Loucy (cell line): Measurements from ENCODE around the gene B4GALNT3.

Experiments
- H2AFZ ChIP-seq: fragments of 200-600 bp; sonication (generic); 2 replicates; pipeline ENCODE4 v1.6.0; 2016; ENCODE audit warnings: antibody characterized with exemption, mild to moderate bottlenecking, low read length, moderate library complexity
- H3F3A ChIP-seq: fragments of 200-600 bp; 2 replicates; pipeline ENCODE4 v1.6.0; 2016; ENCODE audit warnings: antibody characterized with exemption, low read depth, mild to moderate bottlenecking
- H3K27me3 ChIP-seq: fragments of 200-600 bp; sonication (generic); 2 replicates; pipeline ENCODE4 v1.6.1; 2014; ENCODE audit warnings: low read length, mild to moderate bottlenecking; ENCODE audit not compliant: insufficient read depth, poor library complexity, severe bottlenecking
- H3K36me3 ChIP-seq: fragments of 200-600 bp; sonication (generic); 2 replicates; pipeline ENCODE4 v1.6.1; 2016; ENCODE audit warnings: low read length; ENCODE audit not compliant: insufficient read depth
- H3K4me1 ChIP-seq: fragments of 200-600 bp; sonication (generic); 2 replicates; pipeline ENCODE4 v1.5.1; 2014; ENCODE audit warnings: low read length, mild to moderate bottlenecking; ENCODE audit not compliant: insufficient read depth, poor library complexity, severe bottlenecking
- H3K4me2 ChIP-seq: fragments of 200-600 bp; sonication (generic); 2 replicates; pipeline ENCODE4 v1.6.0; 2014; ENCODE audit warnings: antibody characterized with exemption, low read length, low read depth, mild to moderate bottlenecking; ENCODE audit not compliant: poor library complexity, severe bottlenecking
- H3K4me3 ChIP-seq: fragments of 200-600 bp; sonication (generic); 2 replicates; pipeline ENCODE4 v1.5.1; 2014; ENCODE audit warnings: low read length, mild to moderate bottlenecking, mixed read lengths; ENCODE audit not compliant: poor library complexity, severe bottlenecking
- H3K79me2 ChIP-seq: fragments of 200-600 bp; sonication (generic); 2 replicates; pipeline ENCODE4 v1.6.1; 2014; ENCODE audit warnings: low read length; ENCODE audit not compliant: insufficient read depth
- H3K9ac ChIP-seq: fragments of 200-600 bp; sonication (generic); 2 replicates; pipeline ENCODE4 v1.6.0; 2014; ENCODE audit warnings: mild to moderate bottlenecking, low read depth, low read length, moderate library complexity; ENCODE audit not compliant: poor library complexity, severe bottlenecking
- H3K9me2 ChIP-seq: fragments of 200-600 bp; sonication (generic); replicated peaks from 2 replicates; pipeline ENCODE4 v1.6.1; 2016; ENCODE audit warnings: low read depth, low read length, mixed read lengths
- H3K9me3 ChIP-seq: fragments of 200-600 bp; sonication (generic); 2 replicates; pipeline ENCODE4 v1.6.1; 2014; ENCODE audit warnings: mild to moderate bottlenecking, antibody characterized with exemption, low read length, low read depth; ENCODE audit not compliant: insufficient read depth
- H4K20me1 ChIP-seq: fragments of 200-600 bp; sonication (generic); 2 replicates; pipeline ENCODE4 v1.6.0; 2014; ENCODE audit warnings: antibody characterized with exemption, low read length, mild to moderate bottlenecking; ENCODE audit not compliant: insufficient read depth, poor library complexity, severe bottlenecking
- EZH2phosphoT487 ChIP-seq: fragments of 200-600 bp; IDR thresholded peaks from 2 replicates; pipeline ENCODE4 v1.6.1; 2018; ENCODE audit warnings: antibody characterized with exemption, mild to moderate bottlenecking, moderate library complexity, borderline replicate concordance
- TF ChIP-seq, protein P1 (sequence below): fragments of 200-600 bp; sonication (generic); conservative IDR thresholded peaks from 2 replicates; pipeline ENCODE4 v1.5.1; 2014; ENCODE audit warnings: mild to moderate bottlenecking, antibody characterized with exemption, low read length

B4GALNT3 gene

DNA sequence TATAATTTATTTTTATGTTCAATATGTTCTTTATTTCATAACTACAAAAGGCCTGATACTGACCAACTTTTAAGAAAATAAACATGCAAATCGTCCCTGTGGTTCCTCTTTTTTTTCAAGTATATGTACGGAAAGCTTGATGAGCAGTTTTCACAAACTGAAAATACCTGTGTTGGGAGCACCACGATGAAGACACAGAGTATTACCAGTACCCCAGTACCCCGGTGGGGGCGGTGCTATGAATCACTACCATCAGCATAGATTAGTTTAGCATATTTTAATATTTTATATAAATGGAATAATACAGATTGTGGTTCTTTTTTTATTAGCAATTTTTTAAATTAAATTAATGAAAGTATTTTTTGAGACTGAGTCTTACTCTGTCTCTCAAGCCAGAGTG is 7.0 kb downstream of the B4GALNT3 start:
- H3K27me3 ChIP-seq: no peaks in the 10 kb centered on the region
- no peak overlapping the region for H2AFZ ChIP-seq
- H3K4me3 ChIP-seq: no peak overlapping the region
- no peaks in the 10 kb centered on the region for H4K20me1 ChIP-seq
- H3K4me1 ChIP-seq: peaks cover 16% of the 10 kb centered on the region
- H3K36me3 ChIP-seq: no peaks in the 10 kb centered on the region
- no peaks in the 10 kb centered on the region for H3K9me2 ChIP-seq
- no peaks in the 10 kb centered on the region for H3K79me2 ChIP-seq
- no peaks in the 10 kb centered on the region for H3K9me3 ChIP-seq
- H3K4me2 ChIP-seq: no peak overlapping the region
- H3K9ac ChIP-seq: no peak overlapping the region
- H3F3A ChIP-seq: no peaks in the 10 kb centered on the region
- no peak for TF ChIP-seq EZH2phosphoT487
- TF ChIP-seq, protein P1, sequence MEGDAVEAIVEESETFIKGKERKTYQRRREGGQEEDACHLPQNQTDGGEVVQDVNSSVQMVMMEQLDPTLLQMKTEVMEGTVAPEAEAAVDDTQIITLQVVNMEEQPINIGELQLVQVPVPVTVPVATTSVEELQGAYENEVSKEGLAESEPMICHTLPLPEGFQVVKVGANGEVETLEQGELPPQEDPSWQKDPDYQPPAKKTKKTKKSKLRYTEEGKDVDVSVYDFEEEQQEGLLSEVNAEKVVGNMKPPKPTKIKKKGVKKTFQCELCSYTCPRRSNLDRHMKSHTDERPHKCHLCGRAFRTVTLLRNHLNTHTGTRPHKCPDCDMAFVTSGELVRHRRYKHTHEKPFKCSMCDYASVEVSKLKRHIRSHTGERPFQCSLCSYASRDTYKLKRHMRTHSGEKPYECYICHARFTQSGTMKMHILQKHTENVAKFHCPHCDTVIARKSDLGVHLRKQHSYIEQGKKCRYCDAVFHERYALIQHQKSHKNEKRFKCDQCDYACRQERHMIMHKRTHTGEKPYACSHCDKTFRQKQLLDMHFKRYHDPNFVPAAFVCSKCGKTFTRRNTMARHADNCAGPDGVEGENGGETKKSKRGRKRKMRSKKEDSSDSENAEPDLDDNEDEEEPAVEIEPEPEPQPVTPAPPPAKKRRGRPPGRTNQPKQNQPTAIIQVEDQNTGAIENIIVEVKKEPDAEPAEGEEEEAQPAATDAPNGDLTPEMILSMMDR: no peak

DNA sequence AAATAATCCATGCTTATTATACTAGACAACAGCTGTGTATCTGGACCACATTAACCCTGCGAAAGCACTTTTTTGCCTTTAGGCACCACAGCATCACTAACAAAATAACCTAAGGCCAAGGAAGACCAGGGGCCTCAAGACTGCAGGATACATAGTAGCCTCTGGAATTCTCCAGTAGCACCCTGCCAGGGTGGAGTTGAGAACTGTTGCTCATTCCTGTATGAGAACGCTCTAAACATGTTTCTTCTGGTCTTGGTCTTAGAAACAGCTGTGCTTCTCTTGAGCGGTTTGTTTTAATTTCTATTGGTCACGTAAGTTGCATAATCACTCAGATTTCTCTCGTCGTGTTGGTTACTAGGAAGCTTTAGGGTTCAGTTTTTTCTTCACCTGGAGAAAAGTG is 7.9 kb downstream of the B4GALNT3 start:
- no peaks in the 10 kb centered on the region for H4K20me1 ChIP-seq
- peaks cover 16% of the 10 kb centered on the region for H3K4me1 ChIP-seq
- H3K36me3 ChIP-seq: no peaks in the 10 kb centered on the region
- no peaks in the 10 kb centered on the region for H3K27me3 ChIP-seq
- no peaks in the 10 kb centered on the region for H3K79me2 ChIP-seq
- no peak overlapping the region for H3K4me2 ChIP-seq
- no peak overlapping the region for H3K4me3 ChIP-seq
- no peak overlapping the region for H2AFZ ChIP-seq
- H3K9me3 ChIP-seq: no peaks in the 10 kb centered on the region
- no peaks in the 10 kb centered on the region for H3F3A ChIP-seq
- TF ChIP-seq, protein P1: no peak
- no peak for TF ChIP-seq EZH2phosphoT487
- H3K9ac ChIP-seq: no peak overlapping the region
- H3K9me2 ChIP-seq: no peaks in the 10 kb centered on the region

DNA sequence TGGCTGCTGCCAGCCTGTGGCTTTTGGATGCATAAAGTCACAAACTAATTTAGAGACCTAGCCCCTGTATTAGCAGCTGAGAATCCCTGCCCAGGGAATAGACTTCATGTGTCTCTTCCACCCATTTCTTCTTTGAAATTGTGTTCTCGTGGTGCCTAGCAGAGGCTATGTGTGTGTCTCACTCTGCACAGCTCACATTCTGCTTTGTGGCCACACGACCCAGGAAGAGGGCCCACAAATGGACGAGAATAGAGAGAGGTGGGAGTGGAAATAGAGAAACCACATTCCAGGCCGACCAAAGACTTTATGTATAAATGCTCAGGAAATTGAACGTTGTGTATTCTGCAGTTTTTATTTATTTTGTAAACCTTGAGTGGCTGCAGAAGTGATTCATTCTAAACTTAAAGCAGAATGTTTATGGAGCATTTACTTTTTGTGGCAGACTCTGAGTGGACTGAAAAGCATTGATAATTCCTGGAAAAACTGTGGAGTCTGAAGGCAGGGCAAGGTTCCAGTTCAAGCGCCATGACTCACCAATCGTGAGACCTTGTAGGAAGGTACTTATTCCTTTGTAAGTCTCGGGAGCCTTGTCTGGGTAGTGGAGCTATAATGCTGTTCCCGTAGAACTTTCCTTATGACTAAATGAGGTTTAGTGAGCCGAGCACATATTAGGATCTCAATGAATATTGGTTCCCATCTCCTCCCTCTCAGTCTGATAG is 9.1 kb downstream of the B4GALNT3 start:
- no peaks in the 10 kb centered on the region for H3K79me2 ChIP-seq
- peak overlapping the region; percentile 21 for H3K4me3 ChIP-seq
- H3K27me3 ChIP-seq: no peaks in the 10 kb centered on the region
- H3K4me1 ChIP-seq: peaks cover 16% of the 10 kb centered on the region
- peak overlapping the region; percentile 48 for H3K4me2 ChIP-seq
- peak overlapping the region; percentile 63 for H2AFZ ChIP-seq
- H3K9ac ChIP-seq: peak overlapping the region; percentile 0
- TF ChIP-seq EZH2phosphoT487: no peak
- TF ChIP-seq, protein P1: no peak
- no peaks in the 10 kb centered on the region for H3F3A ChIP-seq
- H3K9me2 ChIP-seq: no peaks in the 10 kb centered on the region
- H4K20me1 ChIP-seq: no peaks in the 10 kb centered on the region
- no peaks in the 10 kb centered on the region for H3K36me3 ChIP-seq
- H3K9me3 ChIP-seq: no peaks in the 10 kb centered on the region
